Heart left ventricle (tissue), 16 donors: ENCODE measurements around the gene NFIA. TPM values are rescaled to one million over a fixed set of nuclear protein-coding genes. Genes with fewer than 3 reads are reported as not detected.

Experiments
- ATAC-seq, 4 donors: fragments of 200-7000 bp; cut with Tn5 transposase; one replicate each; pipeline ENCODE4 v1.9.1; 2020 to 2022; ENCODE audit warnings: moderate library complexity in 4 of 4, mild to moderate bottlenecking in 3 of 4, moderate number of reproducible peaks in 1 of 4
- DNase-seq, 5 donors: peaks; one replicate each; pipeline ENCODE4 v3.0.0-alpha.2; 2020
- H3K27ac ChIP-seq, 12 donors: fragments of 200-600 bp; sonication (generic) in 4 of 12; one replicate each; pipeline versions ENCODE4 v1.5.0 to v1.8.0; 2016 to 2022; ENCODE audit warnings: mild to moderate bottlenecking in 2 of 12
- H3K27me3 ChIP-seq, 9 donors: fragments of 200-600 bp; sonication (generic) in 2 of 9; one replicate each; pipeline versions ENCODE4 v1.5.1 to v1.8.0; 2016 to 2022; ENCODE audit warnings: mild to moderate bottlenecking in 3 of 9
- H3K36me3 ChIP-seq, 9 donors: fragments of 200-600 bp; sonication (generic) in 2 of 9; one replicate each; pipeline versions ENCODE4 v1.5.0 to v1.8.0; 2018 to 2022; ENCODE audit warnings: mild to moderate bottlenecking in 2 of 9
- H3K4me1 ChIP-seq, 12 donors: fragments of 200-600 bp; sonication (generic) in 4 of 12; one replicate each; pipeline versions ENCODE4 v1.5.0 to v1.8.0; 2016 to 2022; ENCODE audit warnings: mild to moderate bottlenecking in 3 of 12
- H3K4me3 ChIP-seq, 12 donors: fragments of 200-600 bp; sonication (generic) in 4 of 12; one replicate each; pipeline versions ENCODE4 v1.5.0 to v1.8.0; 2017 to 2022; ENCODE audit warnings: mild to moderate bottlenecking in 9 of 12, moderate library complexity in 4 of 12
- H3K9me3 ChIP-seq, 12 donors: fragments of 200-600 bp; sonication (generic) in 4 of 12; one replicate each; pipeline versions ENCODE4 v1.5.0 to v1.8.0; 2016 to 2022; ENCODE audit warnings: mild to moderate bottlenecking in 1 of 12
- CTCF ChIP-seq, 12 donors: fragments of 200-600 bp; sonication (generic) in 4 of 12; IDR thresholded peaks; one replicate each; pipeline versions ENCODE4 v1.5.0 to v1.8.0; 2018 to 2022; ENCODE audit warnings: antibody characterized with exemption in 12 of 12, mild to moderate bottlenecking in 5 of 12
- POLR2A ChIP-seq, 2 donors: fragments of 450-650 bp; IDR thresholded peaks; one replicate each; pipeline ENCODE4 v1.6.1; 2017; ENCODE audit warnings: antibody characterized with exemption in 2 of 2, mild to moderate bottlenecking in 2 of 2, moderate library complexity in 2 of 2
- WGBS, 4 donors: extraction: QIAGEN DNeasy Blood & Tissue Kit in 2 of 4; methylation state at CpG; one replicate each; pipeline versions ENCODE4 v1.1.5 to v1.1.7; 2013 to 2018; 5-methylcytosine and 5-hydroxymethylcytosine counted together
- intact Hi-C, 10 donors: fragments of 100-400 bp; cut with DNase I; formaldehyde crosslinking; loops; one replicate each; pipeline versions ENCODE4 v1.11.1 to v1.14.2; 2022
- polyA plus RNA-seq, 2 donors: library from polyadenylated mRNA; stranded (reverse); fragments of 200-250 nt; gene quantifications; one replicate each; pipeline ENCODE4 v1.2.3, GENCODE V29; 2013
- total RNA-seq, 9 donors: library from RNA; depleted of rRNA in 2 of 9; stranded (reverse); fragments of >200 nt in 2 of 9; fragmentation: NEBNext Ultra II Directional in 3 of 9; extraction: Animal tissue kit (Norgen Biotek cat#: 25700) in 3 of 9; gene quantifications; one replicate each; pipeline versions ENCODE4 v1.1.0 to v1.2.4, GENCODE V29; 2016 to 2023
- donor health status: ischemic (EF 13 %, LVEDD 7.1; RV severe dilation, severe dysfunction).
- donor health status: healthy with polysubstance abuse.
- donor health status: DM: no; HTN: yes; CAD: no.
- donor health status: DM: no; HTN: no; CAD: no.
- donor health status: ischemic (EF 25% LVEDD 6.9; RV normal size, moderate dysfunction).
- donor health status: ischemic (EF 25% LVEDD 5.7; RV mildly dilated, moderate dysfunction).
- donor health status: healthy.
- donor health status: DM: yes; HTN: yes; CAD: no.
- donor health status: ischemic (EF 35%, LVEDD 5.7; RV mildly dilated, moderate dysfunction).
- donor health status: nonischemic (EF 11% LVEDD 7.7; RV severe dilation, severe dysfunction).
- donor health status: DM: yes; HTN: yes; CAD: no.
- donor health status: PGD.
- donor health status: ischemic (EF 29% LVEDD 5.4; RV normal size, mild dysfunction).
- donor health status: nonischemic (EF 23%, LVEDD 6.1; RV moderate dilation, normal function).

Gene NFIA
- total and polyA plus RNA-seq, 11 donors, result 12.7 to 121 (median 96.5) TPM

GRCh38 chr1:61138921-61139774 is 56.8 kb downstream of the NFIA start:
- 63 to 72% (median 70%) methylated on average over 15 of the region's 15 CpGs for WGBS, 4 donors
- ATAC-seq (peak in 2 of 4 donors; percentile 23 to 37), DNase-seq (peak in 1 of 5 donors; percentile 24)
- peaks cover 0 to 68% (median 51%) of the 10 kb centered on the region in 12 donors for H3K4me1 ChIP-seq
- peak overlapping the region in 2 of 12 donors; percentile 8 to 30 for H3K27ac ChIP-seq
- intact Hi-C loops, result no loop called here
- H3K27me3 ChIP-seq, result no peaks in the 10 kb centered on the region
- H3K4me3 ChIP-seq, result no peak overlapping the region
- no peaks in the 10 kb centered on the region for H3K9me3 ChIP-seq
- no peak for TF ChIP-seq CTCF (IDR thresholded peaks at IDR 0.05)
- no peaks in the 10 kb centered on the region for H3K36me3 ChIP-seq

- intact Hi-C loops, result loop anchor here in 1 of 10 donors (5.0 kb wide), 1 partner anchor 37 kb away; no protein-coding TSS in a partner anchor
- H3K36me3 ChIP-seq, result no peaks in the 10 kb centered on the region
- ATAC-seq (no peak), DNase-seq (no peak)
- no peaks in the 10 kb centered on the region for H3K27me3 ChIP-seq
- no peaks in the 10 kb centered on the region for H3K9me3 ChIP-seq
- no peak overlapping the region for H3K4me3 ChIP-seq
- TF ChIP-seq CTCF (IDR thresholded peaks at IDR 0.05) (no peak), POLR2A (IDR thresholded peaks at IDR 0.05) (no peak)
- H3K27ac ChIP-seq, result peak overlapping the region in 1 of 12 donors; percentile 8
- H3K4me1 ChIP-seq, result peaks cover 0 to 68% (median 51%) of the 10 kb centered on the region in 12 donors
- WGBS, 4 donors, result 53 to 65% (median 62%) methylated on average over 7 of the region's 7 CpGs
These were observed 57.6 kb downstream of the NFIA start for GRCh38 chr1:61139775-61140549.

- no peak for DNase-seq
- H3K36me3 ChIP-seq, result no peaks in the 10 kb centered on the region
- H3K4me1 ChIP-seq, result peaks cover 0 to 68% (median 51%) of the 10 kb centered on the region in 12 donors
- H3K9me3 ChIP-seq, result no peaks in the 10 kb centered on the region
- ATAC-seq, result no peak
- TF ChIP-seq CTCF (IDR thresholded peaks at IDR 0.05) (no peak), POLR2A (IDR thresholded peaks at IDR 0.05) (no peak)
- 67 to 88% (median 77%) methylated on average over 3 of the region's 3 CpGs for WGBS, 4 donors
- no peaks in the 10 kb centered on the region for H3K27me3 ChIP-seq
- intact Hi-C loops, result loop anchor here in 1 of 10 donors (5.0 kb wide), 1 partner anchor 37 kb away; no protein-coding TSS in a partner anchor
- H3K4me3 ChIP-seq, result no peak overlapping the region
- peak overlapping the region in 4 of 12 donors; percentile 0 to 54 (median 26) for H3K27ac ChIP-seq
These were observed 58.4 kb downstream of the NFIA start for GRCh38 chr1:61140778-61141177.
